GM21825 (cell line): ENCODE results near the gene CLDN6.

Experiments used
- ATAC-seq: cut with Tn5 transposase; IDR thresholded peaks from one replicate; pipeline ENCODE4 v1.9.1; 2021; ENCODE audit warnings: mild to moderate bottlenecking, moderate library complexity; ENCODE audit not compliant: unreplicated experiment

The CLDN6 gene

GRCh38 chr16:2992383-2993081, 25.5 kb downstream of the CLDN6 start:
- ATAC-seq, result no peak

DNA sequence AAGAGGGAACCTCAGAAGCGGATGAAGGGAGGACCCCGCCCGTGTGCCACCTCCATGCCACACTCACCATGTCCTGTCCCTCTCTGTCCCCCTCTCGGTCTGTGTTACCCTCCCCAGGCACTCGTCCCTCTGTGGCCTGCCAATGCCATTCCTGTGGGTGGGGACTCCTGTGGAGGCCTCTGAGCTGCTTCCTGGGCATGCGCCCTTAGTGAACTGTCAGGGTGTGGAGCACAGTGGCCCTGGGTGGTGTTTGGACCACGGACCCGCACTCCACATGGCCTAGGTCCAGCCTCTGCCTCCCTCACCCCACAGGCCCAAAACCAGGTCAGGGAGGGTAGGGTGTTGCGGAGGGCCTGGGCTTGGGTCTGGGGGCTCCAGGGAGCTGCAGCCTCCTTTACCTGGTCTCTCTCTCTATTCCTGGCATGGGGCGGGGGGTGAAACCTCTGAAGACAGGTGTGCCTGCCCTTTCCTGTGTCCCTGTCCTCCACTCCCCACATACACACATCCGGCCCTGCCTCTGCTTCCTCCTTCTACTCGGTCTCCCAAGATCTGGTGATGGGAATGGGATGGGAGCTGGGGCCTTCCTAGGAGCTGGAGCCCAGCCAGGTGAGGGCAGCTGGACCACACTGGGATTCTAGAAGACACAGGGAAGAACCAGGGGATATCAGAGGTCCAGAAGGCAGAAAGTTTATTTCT, 26.3 kb downstream of the CLDN6 start:
- ATAC-seq, result no peak

GRCh38 chr16:2990891-2991290, 27.1 kb downstream of the CLDN6 start:
- ATAC-seq, result no peak

GRCh38 chr16:2988590-2989099, 29.3 kb downstream of the CLDN6 start:
- no peak for ATAC-seq

GRCh38 chr16:2987833-2988232, 30.1 kb downstream of the CLDN6 start:
- no peak for ATAC-seq

DNA sequence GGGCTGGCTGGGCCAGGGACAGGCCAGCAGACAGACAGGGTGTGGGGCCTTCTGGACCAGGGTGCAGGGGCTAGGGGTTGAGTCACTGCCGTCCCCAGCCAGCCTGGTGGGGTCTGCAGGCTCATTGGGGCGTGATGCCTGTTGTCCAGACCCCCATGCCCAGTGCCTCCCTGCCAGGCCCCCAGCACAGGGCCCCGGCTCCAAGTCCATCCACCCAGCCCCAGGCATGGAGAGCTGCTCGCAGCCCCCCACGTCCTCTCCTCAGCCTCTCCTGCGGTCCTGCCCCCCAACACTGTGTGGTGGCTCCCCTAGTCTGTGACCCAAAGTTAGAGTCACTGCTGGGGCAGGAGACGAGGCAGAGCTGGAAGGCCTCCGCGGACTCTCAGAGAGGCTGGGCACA, 30.7 kb downstream of the CLDN6 start:
- no peak for ATAC-seq

- no peak for ATAC-seq
Observed at GRCh38 chr16:2986623-2987188, 31.3 kb downstream of the CLDN6 start.

DNA sequence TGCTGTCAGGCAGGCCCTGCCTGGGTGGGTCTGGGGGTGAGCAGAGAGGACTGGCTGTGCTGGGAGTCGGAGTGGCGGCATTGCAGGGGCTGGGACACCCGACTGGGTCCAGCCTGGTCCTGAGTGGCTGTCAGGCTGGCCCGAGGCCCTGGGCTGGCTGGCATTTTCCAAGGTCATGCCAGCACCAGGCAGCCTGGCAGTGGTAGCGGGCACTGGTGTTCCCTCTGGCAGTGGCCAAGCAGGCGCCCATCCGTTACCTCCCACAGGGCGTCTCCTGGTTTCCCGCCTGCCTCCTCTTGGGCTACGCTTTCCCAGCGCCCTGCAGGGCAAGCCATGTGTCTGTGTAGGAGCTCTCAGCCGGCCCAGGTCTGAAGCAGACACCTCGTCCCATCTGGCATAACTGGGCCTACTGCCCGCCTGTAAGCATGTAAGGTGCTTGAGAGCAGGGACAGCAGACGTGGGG, 32.1 kb downstream of the CLDN6 start:
- no peak for ATAC-seq

DNA sequence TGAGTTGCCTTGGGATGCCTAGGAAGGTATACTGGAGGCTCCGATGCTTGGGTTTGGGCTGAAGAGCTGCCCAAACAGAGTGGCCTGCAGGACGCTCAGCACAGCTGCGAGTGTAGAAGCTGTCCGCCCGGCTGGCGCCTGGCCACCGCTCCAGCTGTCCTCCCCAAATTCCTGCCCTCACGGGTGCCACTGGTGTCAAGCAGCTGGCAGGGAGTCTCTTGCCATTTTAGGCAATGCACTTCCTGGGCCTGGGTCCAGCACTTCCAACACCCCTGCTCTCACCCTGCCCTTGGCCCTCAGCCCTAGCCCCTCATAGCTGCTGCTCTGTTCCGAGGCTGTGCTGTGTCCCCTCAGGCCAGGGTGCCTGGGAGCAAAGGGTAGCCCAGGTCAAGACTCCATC, 32.5 kb downstream of the CLDN6 start:
- ATAC-seq, result no peak

DNA sequence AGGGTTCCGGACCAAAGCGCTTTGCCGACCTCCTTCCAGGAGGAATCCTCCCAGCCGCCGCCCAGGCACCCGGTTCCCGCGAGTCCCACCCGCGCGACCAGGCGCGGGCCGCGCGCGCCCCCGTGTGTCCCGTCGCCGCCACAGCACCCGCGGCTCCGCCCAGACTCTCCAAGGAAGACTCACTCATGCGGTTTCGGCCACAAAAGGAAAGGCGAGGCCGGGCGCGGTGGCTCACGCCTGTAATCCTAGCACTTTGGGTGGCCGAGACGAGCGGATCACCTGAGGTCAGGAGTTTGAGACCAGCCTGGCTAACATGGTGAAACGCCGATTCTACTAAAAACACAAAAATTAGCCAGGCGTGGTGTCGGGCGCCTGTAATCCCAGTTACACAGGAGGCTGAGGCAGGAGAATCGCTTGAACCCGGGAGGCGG, 34.3 kb downstream of the CLDN6 start:
- no peak for ATAC-seq

GRCh38 chr16:2982402-2982801, 35.6 kb downstream of the CLDN6 start:
- ATAC-seq, result no peak

GRCh38 chr16:2981899-2982250, 36.1 kb downstream of the CLDN6 start:
- ATAC-seq, result no peak

DNA sequence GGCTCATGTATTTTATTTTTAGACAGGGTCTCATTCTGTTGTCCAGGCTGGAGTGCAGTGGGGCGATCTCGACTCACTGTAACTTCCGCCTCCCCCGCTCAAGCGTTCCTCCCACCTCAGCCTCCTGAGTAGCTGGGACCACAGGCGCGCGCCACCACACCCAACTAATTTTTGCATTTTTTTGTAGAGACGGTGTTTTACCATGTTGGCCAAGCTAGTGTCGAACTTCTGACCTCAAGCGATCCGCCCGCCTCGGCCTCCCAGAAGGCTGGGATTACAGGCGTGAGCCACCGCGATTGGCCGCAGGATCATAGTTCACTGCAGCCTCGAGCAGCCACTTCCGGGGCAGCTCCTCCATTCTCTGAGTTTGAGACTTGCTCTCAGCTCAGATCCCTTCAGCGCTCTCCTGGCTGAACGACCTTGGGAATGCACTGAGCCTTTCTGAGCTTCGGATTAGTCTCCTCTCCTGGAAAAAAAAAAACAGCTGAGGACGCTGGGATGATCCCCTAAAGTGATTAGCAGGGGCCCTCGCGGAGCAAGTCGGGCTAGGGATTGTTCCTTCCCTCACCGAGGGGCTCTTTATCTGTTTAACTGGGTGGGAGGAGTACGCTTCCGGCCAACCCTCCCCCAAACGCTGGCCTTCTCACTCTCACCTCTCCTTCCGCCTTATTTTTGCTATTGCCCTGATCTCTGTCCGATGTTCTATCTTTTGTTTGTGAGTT, 36.6 kb downstream of the CLDN6 start:
- no peak for ATAC-seq

DNA sequence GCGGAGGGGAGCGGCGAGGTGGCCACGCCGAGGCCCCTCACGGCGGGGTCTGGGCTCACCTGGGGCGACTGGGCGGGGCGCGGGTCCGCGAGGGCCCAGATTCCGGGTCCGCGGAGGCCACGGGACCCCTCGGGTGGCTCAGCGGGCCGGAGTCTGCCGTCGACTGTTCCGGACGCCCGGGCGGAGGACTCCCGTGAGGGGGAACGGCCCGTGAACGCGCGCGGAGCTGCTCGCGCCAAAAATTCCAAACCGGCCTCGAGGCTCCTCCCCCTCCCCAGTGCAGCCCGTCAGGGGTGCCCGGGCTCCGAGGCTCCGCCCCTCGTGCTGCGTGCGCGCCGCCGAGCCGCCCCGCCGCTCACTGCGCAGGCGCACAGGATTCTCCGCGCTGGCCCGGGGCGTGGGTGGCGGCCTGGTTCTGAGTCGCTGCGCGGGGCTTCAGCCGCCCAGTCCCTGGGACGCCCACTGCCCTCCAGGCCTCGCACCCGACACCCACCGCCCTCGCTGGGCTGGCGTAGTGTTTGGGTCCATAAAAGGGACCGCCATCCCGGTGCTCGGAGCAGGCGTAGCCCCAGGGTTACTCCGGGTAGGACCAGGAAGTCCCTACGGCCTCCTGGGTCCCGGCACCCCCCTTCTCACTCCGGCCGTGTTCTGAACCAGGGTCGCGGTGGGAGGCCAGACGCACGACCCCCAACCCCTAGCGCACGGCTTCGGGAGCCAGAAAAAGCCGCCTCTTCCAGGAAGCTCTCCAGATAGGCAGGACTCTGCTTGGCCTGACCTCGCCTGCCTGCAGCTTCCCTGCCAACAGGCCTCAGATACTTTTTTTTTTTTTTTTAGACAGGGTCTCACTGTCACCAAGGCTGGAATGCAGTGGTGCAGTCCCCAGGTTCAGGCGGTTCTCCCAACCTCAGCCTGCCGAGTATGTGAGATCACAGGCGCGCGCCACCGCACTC, 37.5 kb downstream of the CLDN6 start, which contains the start of gene PKMYT1:
Gene PKMYT1, minus strand, starts transcription at position 220 of the 950 bp plus-strand sequence. CDS start 789 bp downstream, outside the sequence.
- ATAC-seq, result peak; percentile 70

GRCh38 chr16:2979669-2980226, 38.2 kb downstream of the CLDN6 start:
- ATAC-seq, result peak; percentile 2

GRCh38 chr16:2977440-2977839, 40.5 kb downstream of the CLDN6 start:
- ATAC-seq, result no peak

DNA sequence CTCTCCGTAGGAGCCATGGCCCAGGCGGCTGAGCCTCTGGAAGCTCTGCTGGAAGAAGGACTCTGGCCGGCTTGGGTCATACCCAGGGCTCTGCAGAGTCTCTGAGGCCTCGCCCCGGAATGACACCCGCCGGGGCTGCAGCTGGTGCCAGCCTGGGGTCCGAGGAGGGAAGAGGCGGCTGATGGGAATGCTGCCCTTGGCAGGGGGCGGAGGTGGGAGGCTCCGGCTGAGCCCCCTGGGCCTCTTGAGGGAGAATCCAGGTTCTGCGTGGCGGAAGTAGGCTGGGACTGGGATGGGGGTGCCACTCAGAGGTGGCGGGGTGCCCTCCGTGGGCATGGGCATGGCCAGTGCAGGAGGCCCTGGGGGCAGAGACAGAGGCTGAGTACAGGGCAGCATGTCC, 41.3 kb downstream of the CLDN6 start:
- no peak for ATAC-seq

DNA sequence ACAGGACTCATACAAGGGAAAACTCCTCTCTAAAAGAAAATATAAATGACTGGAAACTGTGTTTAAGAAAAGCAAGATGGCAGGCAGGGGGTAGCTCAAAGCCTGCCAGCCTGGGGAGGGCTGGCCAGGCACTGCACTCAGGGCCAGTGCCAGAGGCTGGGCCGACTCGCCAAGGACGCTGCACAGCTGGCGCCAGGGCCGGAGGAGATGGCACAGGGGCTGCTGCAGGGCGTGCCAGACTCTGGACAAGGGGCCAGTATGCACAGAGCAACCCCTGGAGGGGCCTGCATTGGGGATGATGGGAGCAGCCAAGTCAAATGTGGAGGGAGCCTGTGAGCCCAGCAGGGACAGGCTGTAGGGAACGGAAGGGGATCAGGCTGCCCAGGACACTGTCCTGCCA, 41.8 kb downstream of the CLDN6 start:
- no peak for ATAC-seq

DNA sequence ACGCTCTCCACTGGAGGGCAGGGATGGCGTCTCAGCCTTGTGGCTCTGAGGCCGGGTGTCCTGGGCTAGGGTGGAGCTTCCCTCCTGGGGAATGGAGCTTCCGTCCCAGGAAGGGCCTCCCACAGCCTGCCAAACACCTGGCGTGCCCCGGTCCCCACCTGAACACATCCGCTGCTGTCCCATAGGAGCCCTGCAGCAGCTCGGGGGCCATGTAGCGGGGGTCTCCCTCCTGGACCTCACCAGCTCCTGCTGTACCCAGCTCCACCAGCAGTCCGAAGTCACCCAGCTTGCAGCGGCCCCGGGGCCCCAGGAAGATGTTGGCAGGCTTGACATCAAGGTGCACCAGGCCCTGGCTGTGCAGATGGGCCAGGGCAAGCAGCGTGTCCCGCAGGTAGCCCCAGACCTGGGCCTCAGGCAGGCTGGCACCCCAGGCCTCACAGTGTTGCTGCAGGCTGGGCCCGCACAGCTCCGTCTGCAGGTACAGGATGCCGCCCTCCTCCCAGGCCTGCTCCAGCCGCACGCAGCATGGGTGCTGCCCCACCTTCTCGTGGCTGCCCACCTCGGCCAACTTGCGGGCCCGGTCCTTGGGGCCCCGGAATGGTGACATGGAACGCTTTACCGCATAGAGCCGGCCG, 42.7 kb downstream of the CLDN6 start:
- ATAC-seq, result no peak
